OCI-LY7 (cell line): ENCODE measurements around the gene MBD3. TPM values are rescaled to one million over a fixed set of nuclear protein-coding genes. Genes with fewer than 3 reads are reported as not detected.

Experiments used
- BruUV-seq: library from RNA; stranded (reverse); fragments of 400-500 nt; replicated peaks from 2 replicates; lab custom pipeline; 2021; lab: Mats Ljungman, UMichigan
- CTCF ChIA-PET: fragments of 300-600 bp; sonication (Branson Sonifier 250); formaldehyde crosslinking; loops from one replicate; lab custom pipeline; 2022; ENCODE audit warnings: antibody characterized with exemption; ENCODE audit not compliant: unreplicated experiment; lab: Charles Lee
- POLR2A ChIA-PET: fragments of 300-600 bp; sonication (Branson Sonifier 250); formaldehyde crosslinking; loops from one replicate; lab custom pipeline; 2022; ENCODE audit warnings: antibody characterized with exemption; lab: Charles Lee
- DNase-seq: peaks from one replicate; pipeline ENCODE4 v3.0.0-alpha.2; 2015; ENCODE audit warnings: low spot score
- H2AFZ ChIP-seq: fragments of 200-600 bp; sonication (generic), shearing (Covaris generic); 2 replicates; pipeline ENCODE4 v1.6.1; 2014; ENCODE audit warnings: mild to moderate bottlenecking, antibody characterized with exemption, low read length, moderate library complexity
- H3K27ac ChIP-seq: fragments of 200-600 bp; sonication (generic); 2 replicates; pipeline ENCODE4 v1.5.1; 2014; ENCODE audit warnings: mixed run types, low read depth, mild to moderate bottlenecking, moderate library complexity, low read length, inconsistent platforms; ENCODE audit not compliant: poor library complexity, severe bottlenecking
- H3K36me3 ChIP-seq: fragments of 200-600 bp; sonication (generic); 2 replicates; pipeline ENCODE4 v1.6.1; 2014; ENCODE audit warnings: mild to moderate bottlenecking, antibody characterized with exemption, low read length, moderate library complexity, mixed read lengths; ENCODE audit not compliant: insufficient read depth
- H3K4me1 ChIP-seq: fragments of 200-600 bp; sonication (generic); 2 replicates; pipeline ENCODE4 v1.5.1; 2014; ENCODE audit warnings: mild to moderate bottlenecking, low read length; ENCODE audit not compliant: insufficient read depth, poor library complexity, severe bottlenecking
- H3K4me2 ChIP-seq: fragments of 200-600 bp; sonication (generic); 2 replicates; pipeline ENCODE4 v1.6.1; 2014; ENCODE audit warnings: mild to moderate bottlenecking, low read length
- H3K4me3 ChIP-seq: fragments of 200-600 bp; sonication (generic); 2 replicates; pipeline ENCODE4 v1.5.1; 2014; ENCODE audit warnings: mild to moderate bottlenecking, low read depth, low read length; ENCODE audit not compliant: poor library complexity, severe bottlenecking
- H3K79me2 ChIP-seq: fragments of 200-600 bp; sonication (generic); 2 replicates; pipeline ENCODE4 v1.6.1; 2016; ENCODE audit warnings: low read depth, mild to moderate bottlenecking, low read length, moderate library complexity, mixed read lengths; ENCODE audit not compliant: insufficient read depth
- H3K9me2 ChIP-seq: fragments of 200-600 bp; sonication (generic); 2 replicates; pipeline ENCODE4 v1.6.1; 2016; ENCODE audit warnings: mild to moderate bottlenecking, low read length, mixed read lengths; ENCODE audit not compliant: insufficient read depth
- H3K9me3 ChIP-seq: fragments of 200-600 bp; sonication (generic); 2 replicates; pipeline ENCODE4 v1.6.1; 2014; ENCODE audit warnings: mild to moderate bottlenecking, mixed run types, low read length, mixed read lengths
- H4K20me1 ChIP-seq: fragments of 200-600 bp; sonication (generic); 2 replicates; pipeline ENCODE4 v1.6.1; 2014; ENCODE audit warnings: mild to moderate bottlenecking, antibody characterized with exemption, low read length, moderate library complexity, mixed read lengths; ENCODE audit not compliant: insufficient read depth
- CTCF ChIP-seq: fragments of 200-600 bp; sonication (generic); conservative IDR thresholded peaks from 2 replicates; pipeline ENCODE4 v1.5.1; 2014; ENCODE audit warnings: mild to moderate bottlenecking, antibody characterized with exemption, low read length, moderate library complexity, mixed read lengths
- EZH2phosphoT487 ChIP-seq: fragments of 200-600 bp; sonication (generic); IDR thresholded peaks from 2 replicates; pipeline ENCODE4 v1.6.1; 2018; ENCODE audit warnings: low read depth, borderline replicate concordance, mild to moderate bottlenecking, mixed run types, antibody characterized with exemption, low read length, moderate library complexity, mixed read lengths
- intact Hi-C: fragments of 100-400 bp; cut with micrococcal nuclease; formaldehyde crosslinking; loops from one replicate; pipeline ENCODE4 v1.10.0; 2022; ENCODE audit not compliant: unreplicated experiment
- total RNA-seq, 2 experiments: library from RNA; depleted of rRNA in 1 of 2; stranded (reverse); fragments of >200 nt in 1 of 2; shearing (Covaris generic) in 1 of 2; gene quantifications; 2 replicates each; pipeline ENCODE4 v1.2.3, GENCODE V29; 2014 to 2022

Gene MBD3
- total RNA-seq, 2 experiments from 2014 or later, result 168 to 172 TPM

- no peaks in the 10 kb centered on the region for H3K79me2 ChIP-seq
- no TSS peak for BruUV-seq
- ChIA-PET CTCF (interaction anchor here (0.6 kb wide), 1 partner anchor 261 kb away, joined by 3 read pairs; no protein-coding TSS in a partner anchor), POLR2A (no interaction called here)
- no peak overlapping the region for H3K27ac ChIP-seq
- TF ChIP-seq CTCF (no peak), EZH2phosphoT487 (no peak)
- H3K9me2 ChIP-seq, result no peaks in the 10 kb centered on the region
- DNase-seq, result no peak
- H3K4me3 ChIP-seq, result no peak overlapping the region
- intact Hi-C loops, result no loop called here
- H2AFZ ChIP-seq, result no peak overlapping the region
- H3K9me3 ChIP-seq, result no peaks in the 10 kb centered on the region
- H3K36me3 ChIP-seq, result no peaks in the 10 kb centered on the region
- no peaks in the 10 kb centered on the region for H3K4me1 ChIP-seq
- no peaks in the 10 kb centered on the region for H4K20me1 ChIP-seq
- no peak overlapping the region for H3K4me2 ChIP-seq
Observed at GRCh38 chr19:1529430-1529816, 63.2 kb downstream of the MBD3 start.

- no peak for DNase-seq
- TF ChIP-seq EZH2phosphoT487 (no peak), CTCF (no peak)
- no peaks in the 10 kb centered on the region for H3K9me2 ChIP-seq
- no peak overlapping the region for H2AFZ ChIP-seq
- H3K9me3 ChIP-seq, result no peaks in the 10 kb centered on the region
- intact Hi-C loops, result no loop called here
- ChIA-PET CTCF (interaction anchor here (0.6 kb wide), 1 partner anchor 260 kb away, joined by 3 read pairs; no protein-coding TSS in a partner anchor), POLR2A (no interaction called here)
- BruUV-seq, result no TSS peak
- no peaks in the 10 kb centered on the region for H4K20me1 ChIP-seq
- H3K27ac ChIP-seq, result no peak overlapping the region
- no peaks in the 10 kb centered on the region for H3K36me3 ChIP-seq
- no peak overlapping the region for H3K4me3 ChIP-seq
- H3K79me2 ChIP-seq, result no peaks in the 10 kb centered on the region
- H3K4me1 ChIP-seq, result no peaks in the 10 kb centered on the region
- H3K4me2 ChIP-seq, result no peak overlapping the region
Observed at GRCh38 chr19:1528596-1529429, 63.9 kb downstream of the MBD3 start.

- no peaks in the 10 kb centered on the region for H3K9me2 ChIP-seq
- H3K36me3 ChIP-seq, result no peaks in the 10 kb centered on the region
- CTCF ChIA-PET, result no interaction called here
- no peak for TF ChIP-seq EZH2phosphoT487
- no peak for TF ChIP-seq CTCF
- H3K9me3 ChIP-seq, result no peaks in the 10 kb centered on the region
- no peak overlapping the region for H2AFZ ChIP-seq
- no peaks in the 10 kb centered on the region for H3K79me2 ChIP-seq
- POLR2A ChIA-PET, result interaction anchor here (0.9 kb wide), 1 partner anchor 24 kb away, joined by 3 read pairs; no protein-coding TSS in a partner anchor
- no peak for DNase-seq
- H3K4me2 ChIP-seq, result no peak overlapping the region
- H4K20me1 ChIP-seq, result no peaks in the 10 kb centered on the region
- no peaks in the 10 kb centered on the region for H3K4me1 ChIP-seq
- no peak overlapping the region for H3K4me3 ChIP-seq
- BruUV-seq, result no TSS peak
- intact Hi-C loops, result no loop called here
- H3K27ac ChIP-seq, result no peak overlapping the region
Observed at GRCh38 chr19:1527650-1528309, 64.9 kb downstream of the MBD3 start.
